GM21381 (cell line): ENCODE data around the gene CCDC190.
"Not testable (repeated sequence)": the region's sequence is repeated elsewhere in the genome, so short reads cannot be mapped to it uniquely, and the experiment has no call there.

Source experiments
- ATAC-seq: cut with Tn5 transposase; IDR thresholded peaks from one replicate; pipeline ENCODE4 v1.9.1; 2021; ENCODE audit warnings: mild to moderate bottlenecking, moderate library complexity; ENCODE audit not compliant: unreplicated experiment

CCDC190 gene

GRCh38 chr1:162878000-162878596, 17.1 kb upstream of the CCDC190 start:
- no peak for ATAC-seq

GRCh38 chr1:162877412-162877811, 16.4 kb upstream of the CCDC190 start:
- ATAC-seq, result no peak

DNA sequence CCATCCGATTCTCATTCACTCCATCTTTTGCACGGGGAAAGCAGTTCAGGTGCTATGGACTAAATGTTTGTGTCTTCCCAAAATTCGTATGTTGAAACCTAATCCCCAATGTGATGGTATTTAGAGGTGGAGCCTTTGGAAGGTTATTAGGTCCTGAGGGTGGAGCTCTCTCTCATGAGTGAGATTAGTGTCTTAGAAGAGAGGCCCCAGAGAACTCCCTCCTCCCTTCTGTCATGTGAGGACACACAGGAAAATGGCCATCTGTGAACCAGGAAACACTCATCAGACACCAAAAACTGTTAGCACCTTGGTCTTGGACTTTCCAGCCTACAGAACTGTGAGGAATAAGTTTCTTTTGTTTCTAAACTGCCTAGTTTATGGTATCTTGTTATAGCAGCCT, 15.8 kb upstream of the CCDC190 start:
- ATAC-seq, result no peak

- no peak for ATAC-seq
These were observed 13.0 kb upstream of the CCDC190 start for GRCh38 chr1:162873671-162874666.

DNA sequence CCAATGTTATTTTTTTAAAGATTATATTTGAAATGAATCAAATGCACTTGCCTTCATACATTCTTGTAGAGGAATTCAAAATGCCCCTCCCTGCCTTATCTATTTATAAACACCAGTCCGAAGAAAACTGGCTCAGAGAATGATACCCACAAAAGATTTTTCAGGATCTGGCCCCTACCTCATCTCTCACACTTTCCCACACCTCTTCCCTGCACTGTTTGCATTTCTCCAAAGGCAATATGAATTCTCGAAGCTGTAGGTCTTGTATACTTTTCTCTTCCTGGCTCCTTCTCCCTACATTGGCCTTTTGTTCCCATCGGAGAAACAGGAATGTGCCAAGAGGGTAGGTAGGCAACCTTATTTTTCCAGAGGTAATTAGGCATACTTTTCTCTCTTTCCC, 12.0 kb upstream of the CCDC190 start:
- no peak for ATAC-seq

DNA sequence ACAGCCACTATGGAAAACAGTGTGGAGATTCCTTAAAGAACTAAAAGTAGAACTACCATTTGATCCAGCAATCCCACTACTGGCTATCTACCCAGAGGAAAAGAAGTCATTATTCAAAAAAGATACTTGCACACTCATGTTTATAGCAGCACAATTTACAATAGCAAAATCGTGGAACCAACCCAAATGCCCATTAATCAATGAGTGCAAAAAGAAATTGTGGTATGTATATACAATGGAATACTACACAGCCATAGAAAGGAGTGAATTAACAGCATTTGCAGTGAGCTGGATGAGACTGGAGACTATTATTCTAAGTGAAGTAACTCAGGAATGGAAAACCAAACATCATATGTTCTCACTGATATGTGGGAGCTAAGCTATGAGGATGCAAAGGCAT, 10.4 kb upstream of the CCDC190 start:
- ATAC-seq, result not testable (repeated sequence)

GRCh38 chr1:162868972-162869371, 8.0 kb upstream of the CCDC190 start:
- ATAC-seq, result no peak

- no peak for ATAC-seq
These were observed 650 bp upstream of the CCDC190 start for GRCh38 chr1:162861625-162862024.

DNA sequence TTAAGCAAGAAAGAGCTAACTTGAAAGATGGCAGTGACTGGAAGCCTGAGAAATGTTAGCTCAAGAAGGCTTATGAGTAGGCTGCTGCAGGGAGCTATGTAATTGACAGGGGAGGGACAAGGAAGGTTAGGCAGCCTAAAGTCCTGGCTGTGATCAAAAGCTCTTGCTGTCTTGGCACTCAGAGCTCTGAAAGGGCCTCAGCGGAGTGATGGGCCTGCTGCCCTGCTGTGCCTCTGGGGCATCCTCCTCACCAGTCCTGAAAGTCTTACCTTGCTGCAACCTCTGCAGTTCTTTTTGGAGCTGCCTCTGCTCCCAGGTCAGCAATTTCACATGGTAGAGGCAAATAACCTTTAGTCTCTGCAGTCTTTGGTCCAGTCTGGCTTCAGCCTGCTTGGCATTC, 1.8 kb downstream of the CCDC190 start:
- no peak for ATAC-seq

- no peak for ATAC-seq
These were observed 3.1 kb downstream of the CCDC190 start for GRCh38 chr1:162857850-162858249.

DNA sequence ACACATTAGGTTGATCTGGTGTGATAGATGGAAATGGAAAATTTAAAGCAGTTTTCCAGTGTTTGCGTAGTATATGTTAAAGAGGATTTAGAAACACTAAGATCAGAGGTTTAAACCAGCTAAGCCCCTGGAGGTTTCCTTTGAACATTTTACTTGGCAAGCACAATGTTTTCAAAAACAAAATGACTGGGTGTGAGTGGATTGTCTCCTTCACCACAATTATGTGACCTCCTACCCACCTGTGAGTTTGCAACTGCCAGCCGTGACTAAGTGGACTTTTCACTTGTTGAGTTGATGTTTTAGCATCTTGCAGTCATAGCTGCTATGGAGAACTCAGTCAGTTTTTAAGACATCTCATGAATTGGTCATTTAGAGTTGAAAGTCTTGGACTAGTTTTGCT, 4.7 kb downstream of the CCDC190 start:
- no peak for ATAC-seq

DNA sequence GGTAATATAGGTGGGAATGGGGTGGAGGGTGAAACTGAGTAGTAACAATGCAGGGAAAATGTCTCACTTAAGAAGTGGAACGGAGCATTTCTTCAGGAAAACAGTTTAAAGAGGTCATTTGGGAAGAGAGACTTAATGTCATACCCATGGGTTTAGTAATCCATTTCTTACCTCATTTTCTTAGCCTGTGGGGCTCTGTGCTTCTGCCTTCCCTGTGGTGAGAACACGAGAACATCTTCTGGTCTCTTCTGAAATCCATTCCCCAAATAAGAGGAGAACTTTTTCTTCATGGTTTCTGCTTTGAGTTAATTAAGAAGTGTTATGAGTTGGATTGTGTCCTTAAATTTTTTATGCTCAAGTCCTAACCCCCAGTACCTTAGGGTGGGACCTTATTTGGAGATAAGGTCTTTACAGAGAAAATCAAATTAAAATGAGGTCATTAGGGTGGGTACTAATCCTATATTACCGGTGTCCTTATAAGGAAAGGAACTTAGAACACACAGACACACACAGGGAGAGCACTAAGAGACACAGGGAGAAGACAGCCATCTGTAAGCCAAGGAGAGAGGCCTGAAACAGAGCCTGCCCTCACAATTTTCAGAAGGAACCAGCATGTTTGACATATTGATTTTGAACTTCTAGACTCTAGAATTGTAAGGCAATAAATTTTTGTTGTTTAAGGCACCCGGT, 5.4 kb downstream of the CCDC190 start:
- no peak for ATAC-seq

- ATAC-seq, result peak; percentile 81
These were observed 6.6 kb downstream of the CCDC190 start for GRCh38 chr1:162854245-162854882.

DNA sequence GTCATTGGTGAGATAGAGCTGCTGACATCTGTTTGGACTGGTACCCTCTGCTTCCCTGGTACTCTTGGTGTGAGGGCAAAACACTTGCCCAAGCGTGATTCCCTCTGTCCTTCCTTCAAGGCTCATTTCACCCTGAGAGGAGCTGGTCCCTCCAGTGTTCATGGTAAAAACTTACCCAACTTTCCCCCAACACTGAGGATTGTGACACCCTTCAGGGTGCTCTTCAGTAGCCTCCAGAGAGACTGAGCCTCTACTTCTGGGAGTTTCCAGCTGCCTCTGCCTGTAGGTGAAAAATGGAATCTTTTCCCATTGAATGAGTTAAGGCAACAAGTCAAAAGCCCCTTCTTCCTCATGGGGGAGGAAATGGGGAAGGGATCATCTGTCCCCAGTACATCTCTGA, 9.6 kb downstream of the CCDC190 start:
- no peak for ATAC-seq

DNA sequence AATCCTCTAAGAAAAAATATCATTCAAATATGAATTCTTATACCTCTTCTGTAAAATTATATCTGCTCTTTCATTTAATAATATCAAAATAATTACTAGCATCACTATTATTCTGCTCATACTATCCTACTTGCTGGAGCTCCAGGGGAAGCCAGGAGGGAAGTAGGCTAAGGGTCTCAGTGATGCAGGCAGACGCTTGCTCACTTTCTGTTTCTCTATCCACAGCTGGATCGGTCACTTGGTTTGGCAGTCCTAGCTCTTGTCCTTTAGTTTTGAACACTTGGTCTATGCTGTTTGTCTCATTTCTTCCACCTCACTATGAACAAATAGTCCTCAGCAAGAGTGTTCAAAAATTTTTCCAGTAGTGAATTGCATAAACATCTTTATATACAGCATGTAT, 11.3 kb downstream of the CCDC190 start:
- no peak for ATAC-seq

GRCh38 chr1:162847839-162848453, 13.0 kb downstream of the CCDC190 start:
- no peak for ATAC-seq

- ATAC-seq, result no peak
These were observed 14.4 kb downstream of the CCDC190 start for GRCh38 chr1:162846256-162847212.

DNA sequence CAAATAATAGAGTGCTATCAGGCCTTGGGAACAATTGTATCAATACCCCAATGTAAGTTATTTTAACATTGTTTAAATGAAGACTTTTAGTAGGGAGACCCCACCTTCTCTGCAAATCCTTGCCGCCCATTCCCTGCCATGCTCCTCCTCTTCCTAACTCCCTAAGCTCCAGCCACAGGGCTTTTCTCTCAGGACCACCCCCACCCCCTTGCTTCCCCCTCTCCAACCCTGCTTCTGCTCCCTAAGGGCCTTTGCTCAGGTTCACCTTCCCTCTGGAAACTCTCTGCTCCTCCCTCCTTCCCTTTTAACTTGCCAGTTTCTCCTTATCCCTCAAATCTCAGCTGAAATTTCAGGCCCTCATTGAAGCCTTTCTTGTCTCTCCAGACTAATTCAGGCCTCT, 16.8 kb downstream of the CCDC190 start:
- ATAC-seq, result no peak

- ATAC-seq, result no peak
These were observed 20.6 kb downstream of the CCDC190 start for GRCh38 chr1:162840250-162840839.
